Keratinocyte (primary cell): Measurements from ENCODE around the gene DDTL. TPM values are rescaled to one million over a fixed set of nuclear protein-coding genes. Genes with fewer than 3 reads are reported as not detected.
"Not testable (repeated sequence)": the region's sequence is repeated elsewhere in the genome, so short reads cannot be mapped to it uniquely, and the experiment has no call there.

Experiments used
- DNase-seq: peaks from one replicate; pipeline ENCODE4 v3.0.0-alpha.2; 2011; ENCODE audit warnings: low read depth, missing footprints, low spot score
- FAIRE-seq: peaks from 2 replicates; lab custom pipeline; 2011; peaks lifted over from hg19 to GRCh38; lab: Jason Lieb, UNC
- H2AFZ ChIP-seq: 2 replicates; pipeline ENCODE4 v1.6.0; 2012; ENCODE audit warnings: low read length, control low read depth, inconsistent platforms; ENCODE audit not compliant: control insufficient read depth
- H3K27ac ChIP-seq: 2 replicates; pipeline ENCODE4 v1.5.1; 2011; ENCODE audit warnings: low read length; ENCODE audit not compliant: control insufficient read depth, insufficient read depth
- H3K27me3 ChIP-seq: 3 replicates; pipeline ENCODE4 v1.6.0; 2011; ENCODE audit warnings: low read length; ENCODE audit not compliant: control insufficient read depth, insufficient read depth; ENCODE audit errors: extremely low read depth
- H3K36me3 ChIP-seq, 2 experiments: 2 replicates in 1 of 2; 3 replicates in 1 of 2; pipeline ENCODE4 v1.5.1; 2011; ENCODE audit warnings: low read length in 2 of 2, mild to moderate bottlenecking in 1 of 2; ENCODE audit not compliant: control insufficient read depth in 2 of 2, insufficient read depth in 2 of 2; ENCODE audit errors: extremely low read depth in 1 of 2
- H3K4me1 ChIP-seq: 3 replicates; pipeline ENCODE4 v1.5.1; 2011; ENCODE audit warnings: low read length; ENCODE audit not compliant: control insufficient read depth, insufficient read depth; ENCODE audit errors: extremely low read depth
- H3K4me2 ChIP-seq: 3 replicates; pipeline ENCODE4 v1.6.0; 2011; ENCODE audit warnings: low read depth, low read length; ENCODE audit not compliant: control insufficient read depth, insufficient read depth; ENCODE audit errors: extremely low read depth
- H3K4me3 ChIP-seq, 3 experiments: fragments of 200-600 bp in 1 of 3; sonication (generic) in 1 of 3; 2 replicates in 2 of 3; 3 replicates in 1 of 3; pipeline ENCODE4 v1.5.1; 2011 to 2016; ENCODE audit warnings: low read length in 3 of 3, mild to moderate bottlenecking in 3 of 3, control low read depth in 2 of 3, inconsistent platforms in 1 of 3, low read depth in 1 of 3, mixed read lengths in 1 of 3, mixed run types in 1 of 3, moderate library complexity in 1 of 3; ENCODE audit not compliant: control insufficient read depth in 2 of 3, insufficient read depth in 2 of 3; ENCODE audit errors: extremely low read depth in 1 of 3
- H3K79me2 ChIP-seq: 2 replicates; pipeline ENCODE4 v1.6.0; 2012; ENCODE audit warnings: low read length; ENCODE audit not compliant: control insufficient read depth, insufficient read depth
- H3K9ac ChIP-seq: 3 replicates; pipeline ENCODE4 v1.6.0; 2011; ENCODE audit warnings: low read length; ENCODE audit not compliant: control insufficient read depth, insufficient read depth; ENCODE audit errors: extremely low read depth
- H3K9me1 ChIP-seq: 3 replicates; pipeline ENCODE4 v1.6.0; 2011; ENCODE audit warnings: low read length; ENCODE audit not compliant: control insufficient read depth, insufficient read depth; ENCODE audit errors: extremely low read depth
- H3K9me3 ChIP-seq: 2 replicates; pipeline ENCODE4 v1.5.1; 2012; ENCODE audit warnings: low read depth, low read length; ENCODE audit not compliant: control insufficient read depth
- H4K20me1 ChIP-seq: 3 replicates; pipeline ENCODE4 v1.6.0; 2011; ENCODE audit warnings: low read length; ENCODE audit not compliant: control insufficient read depth, insufficient read depth; ENCODE audit errors: extremely low read depth
- dilution Hi-C: fragments of 300-500 bp; cut with MboI; formaldehyde crosslinking; loops from one replicate; pipeline ENCODE4 v1.7.0; 2020; ENCODE audit warnings: low sequenced_read_pairs; ENCODE audit not compliant: extremely low pct_ligation_motif_present
- polyA minus RNA-seq, 3 experiments: library from RNA; depleted of rRNA, polyadenylated mRNA; stranded (reverse); fragments of >200 nt; gene quantifications; 1 replicate in 1 of 3; 2 replicates in 1 of 3; 3 replicates in 1 of 3; pipeline ENCODE4 v1.2.3, GENCODE V29; 2011
- polyA plus RNA-seq, 5 experiments: library from polyadenylated mRNA; depleted of rRNA in 3 of 5; stranded (reverse) in 3 of 5; stranded (forward) in 1 of 5; unstranded in 1 of 5; fragments of >200 nt; gene quantifications; 1 replicate in 1 of 5; 2 replicates in 3 of 5; 3 replicates in 1 of 5; pipeline versions ENCODE4 v1.2.1 to v1.2.3, GENCODE V29; 2011 to 2012; ENCODE audit warnings: missing spikeins in 2 of 5, low read depth in 1 of 5, low replicate concordance in 1 of 5

DDTL gene
- 0.63 to 1.0 TPM (median 0.72 TPM) in 3 replicates for polyA plus RNA-seq
- polyA plus RNA-seq (2011; ENCODE audit: low read depth), result 0.25 TPM
- polyA plus RNA-seq (2011; cell fraction: cytosol; rRNA removed), result 0.62 and 0.66 TPM in 2 replicates
- polyA plus RNA-seq (2011; cell fraction: nucleus; rRNA removed), result 1.6 and 2.0 TPM in 2 replicates
- 1.5 and 2.6 TPM in 2 replicates for polyA plus RNA-seq (2012; ENCODE audit: low replicate concordance)
- polyA minus RNA-seq, result 0.89 to 3.1 TPM in 2 of 3 replicates, not detected in the other
- polyA minus RNA-seq (2011; cell fraction: cytosol; rRNA and poly(A)+ RNA removed), result not detected
- 1.2 and 1.4 TPM in 2 replicates for polyA minus RNA-seq (2011; cell fraction: nucleus; rRNA and poly(A)+ RNA removed)

DNA sequence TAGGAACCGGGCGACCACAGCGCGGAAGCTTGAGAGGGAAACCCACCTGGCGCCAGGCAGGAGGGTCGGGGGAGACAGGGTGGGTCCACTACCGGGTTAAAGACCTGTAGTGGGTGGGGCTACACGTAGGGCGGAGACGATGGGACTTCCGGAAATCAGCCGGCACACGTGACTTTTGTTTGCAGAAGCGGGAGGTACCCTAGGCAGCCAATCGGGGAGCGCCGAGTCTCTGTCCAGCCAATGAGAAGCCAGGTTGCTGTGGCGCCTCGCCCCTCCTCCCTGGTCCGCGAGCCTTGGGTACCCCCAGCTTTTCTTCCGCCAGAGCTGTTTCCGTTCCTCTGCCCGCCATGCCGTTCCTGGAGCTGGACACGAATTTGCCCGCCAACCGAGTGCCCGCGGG is at the start of gene DDTL:
DDTL (plus strand) TSS at position 321 of the 400 bp plus-strand sequence; CDS start at position 348, 27 bp downstream.
- H3K4me2 ChIP-seq, H4K20me1 ChIP-seq, H3K4me3 ChIP-seq, dilution Hi-C loops, DNase-seq, H3K9me3 ChIP-seq, H3K4me1 ChIP-seq, H3K27me3 ChIP-seq, H3K9me1 ChIP-seq, H3K27ac ChIP-seq, H3K9ac ChIP-seq, H2AFZ ChIP-seq: not testable (repeated sequence)
- peak; percentile 93 for FAIRE-seq
- Histone ChIP-seq H3K79me2 (peaks cover 25% of the 10 kb centered on the region), H3K36me3 (peaks cover 14 to 18% of the 10 kb centered on the region in 2 experiments)

DNA sequence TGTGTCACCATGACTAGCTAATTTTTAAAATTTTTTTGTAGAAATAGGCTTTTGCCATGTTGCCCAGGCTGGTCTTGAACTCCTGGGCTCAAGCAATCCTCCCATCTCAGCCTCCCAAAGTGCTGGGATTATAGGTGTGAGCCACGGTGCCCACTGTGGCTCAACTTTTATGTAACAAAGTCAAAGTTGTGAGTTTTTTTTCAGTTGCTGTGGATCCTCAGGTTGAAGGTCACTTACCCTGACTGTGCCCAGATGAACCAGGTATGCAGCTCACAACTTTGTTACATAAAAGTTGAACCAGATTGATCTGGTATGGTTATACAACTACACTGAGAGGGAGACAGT is 46.4 kb upstream of the DDTL start:
- H3K79me2 ChIP-seq, DNase-seq, H3K27me3 ChIP-seq, H3K36me3 ChIP-seq, H3K9me3 ChIP-seq, dilution Hi-C loops, H4K20me1 ChIP-seq, H3K9me1 ChIP-seq, H2AFZ ChIP-seq, FAIRE-seq, H3K9ac ChIP-seq, H3K4me3 ChIP-seq, H3K4me1 ChIP-seq, H3K4me2 ChIP-seq, H3K27ac ChIP-seq: not testable (repeated sequence)

DNA sequence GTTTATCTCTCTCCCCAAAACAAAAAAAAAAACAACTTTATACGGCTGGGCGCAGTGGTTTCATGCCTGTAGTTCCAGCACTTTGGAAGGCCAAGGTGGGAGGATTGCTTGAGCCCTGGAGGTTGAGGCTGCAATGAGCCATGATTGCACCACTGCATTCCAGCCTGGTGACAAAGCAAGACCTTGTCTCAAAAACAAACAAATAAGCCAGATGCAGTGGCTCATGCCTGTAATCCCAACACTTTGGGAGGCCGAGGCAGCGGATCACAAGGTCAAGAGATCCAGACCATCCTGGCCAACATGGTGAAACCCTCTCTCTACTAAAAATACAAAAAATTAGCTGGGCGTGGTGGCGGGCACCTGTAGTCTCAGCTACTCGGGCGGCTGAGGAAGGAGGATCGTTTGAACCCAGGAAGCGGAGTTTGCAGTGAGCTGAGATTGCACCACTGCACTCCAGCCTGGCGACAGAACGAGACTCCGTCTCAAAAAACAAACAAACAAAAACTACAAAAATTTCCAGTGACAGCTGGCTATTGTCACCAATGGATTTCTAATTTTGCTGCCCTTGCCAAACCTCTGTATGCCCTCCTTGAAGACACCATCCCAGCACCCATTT is 45.0 kb upstream of the DDTL start:
- DNase-seq, H3K27me3 ChIP-seq, dilution Hi-C loops: not testable (repeated sequence)

More for the DNA sequence above, 45.0 kb upstream of the DDTL start:
- H3K9ac ChIP-seq, H2AFZ ChIP-seq, H3K36me3 ChIP-seq, H3K9me3 ChIP-seq, H3K4me3 ChIP-seq, H4K20me1 ChIP-seq, H3K9me1 ChIP-seq, H3K4me1 ChIP-seq, H3K4me2 ChIP-seq, FAIRE-seq, H3K79me2 ChIP-seq, H3K27ac ChIP-seq: not testable (repeated sequence)
